Dendritic cell treated with granulocyte-macrophage colony-stimulating factor and Interleukin-4, amounts not matched to agents 40 ng/mL and 50 ng/mL, for 4 days (primary cell): ENCODE results near the gene GSG1L.

Experiments
- H3K27ac Mint-ChIP-seq: one replicate; pipeline ENCODE4 v1.8.0; 2022; ENCODE audit warnings: mild to moderate bottlenecking, mixed read lengths
- H3K27me3 Mint-ChIP-seq: one replicate; pipeline ENCODE4 v1.8.0; 2022; ENCODE audit warnings: mild to moderate bottlenecking, mixed read lengths
- H3K36me3 Mint-ChIP-seq: one replicate; pipeline ENCODE4 v1.8.0; 2022; ENCODE audit warnings: low read depth, mixed read lengths
- H3K4me1 Mint-ChIP-seq: one replicate; pipeline ENCODE4 v1.8.0; 2022; ENCODE audit warnings: low read depth, mixed read lengths
- H3K4me3 Mint-ChIP-seq: one replicate; pipeline ENCODE4 v1.8.0; 2022; ENCODE audit warnings: mild to moderate bottlenecking, moderate library complexity, mixed read lengths
- H3K9me3 Mint-ChIP-seq: one replicate; pipeline ENCODE4 v1.8.0; 2022; ENCODE audit warnings: mixed read lengths
- intact Hi-C: fragments of 100-400 bp; cut with micrococcal nuclease; formaldehyde crosslinking; loops from one replicate; pipeline ENCODE4 v1.15.0; 2022

GSG1L gene

GRCh38 chr16:28040039-28040438 lies 23.5 kb downstream of the GSG1L start:
- no peaks in the 10 kb centered on the region for H3K27me3 Mint-ChIP-seq
- no peaks in the 10 kb centered on the region for H3K4me1 Mint-ChIP-seq
- no peaks in the 10 kb centered on the region for H3K36me3 Mint-ChIP-seq
- H3K9me3 Mint-ChIP-seq: no peaks in the 10 kb centered on the region
- intact Hi-C loops: no loop called here
- no peak overlapping the region for H3K27ac Mint-ChIP-seq
- no peak overlapping the region for H3K4me3 Mint-ChIP-seq

- intact Hi-C loops: no loop called here
- no peak overlapping the region for H3K27ac Mint-ChIP-seq
These were observed 24.0 kb downstream of the GSG1L start for GRCh38 chr16:28039493-28039892.

DNA sequence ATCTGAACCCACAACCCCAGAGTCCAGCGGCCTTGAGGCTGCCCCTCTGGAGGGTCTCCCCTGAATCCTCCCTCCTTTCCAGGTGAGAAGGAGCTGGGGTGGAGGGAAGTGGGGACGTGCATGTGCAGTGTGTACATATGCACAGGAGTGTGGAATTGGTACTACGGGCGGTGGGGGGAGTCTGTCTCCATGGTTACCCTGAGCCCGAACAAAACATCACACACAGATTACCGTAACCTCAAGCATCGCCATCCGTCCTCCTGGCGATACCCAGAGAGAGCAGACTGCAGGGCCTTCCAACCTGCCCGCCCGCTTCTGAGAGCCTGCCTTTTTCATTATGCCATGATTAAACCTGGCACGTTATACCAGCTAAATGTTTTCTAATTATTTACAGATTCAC lies 25.1 kb downstream of the GSG1L start:
- Mint-ChIP-seq H3K4me3 (no peak overlapping the region), H3K27me3 (no peaks in the 10 kb centered on the region), H3K4me1 (no peaks in the 10 kb centered on the region), H3K36me3 (no peaks in the 10 kb centered on the region), H3K9me3 (no peaks in the 10 kb centered on the region), H3K27ac (no peak overlapping the region)
- intact Hi-C loops: no loop called here

More at GRCh38 chr16:28039493-28039892, 24.0 kb downstream of the GSG1L start:
- no peaks in the 10 kb centered on the region for H3K27me3 Mint-ChIP-seq
- H3K9me3 Mint-ChIP-seq: no peaks in the 10 kb centered on the region
- no peaks in the 10 kb centered on the region for H3K4me1 Mint-ChIP-seq
- no peak overlapping the region for H3K4me3 Mint-ChIP-seq
- no peaks in the 10 kb centered on the region for H3K36me3 Mint-ChIP-seq

- no peak overlapping the region for H3K4me3 Mint-ChIP-seq
- no peak overlapping the region for H3K27ac Mint-ChIP-seq
- intact Hi-C loops: no loop called here
- H3K27me3 Mint-ChIP-seq: no peaks in the 10 kb centered on the region
- no peaks in the 10 kb centered on the region for H3K36me3 Mint-ChIP-seq
- H3K9me3 Mint-ChIP-seq: no peaks in the 10 kb centered on the region
- H3K4me1 Mint-ChIP-seq: no peaks in the 10 kb centered on the region
These were observed 27.6 kb downstream of the GSG1L start for GRCh38 chr16:28035866-28036393.

DNA sequence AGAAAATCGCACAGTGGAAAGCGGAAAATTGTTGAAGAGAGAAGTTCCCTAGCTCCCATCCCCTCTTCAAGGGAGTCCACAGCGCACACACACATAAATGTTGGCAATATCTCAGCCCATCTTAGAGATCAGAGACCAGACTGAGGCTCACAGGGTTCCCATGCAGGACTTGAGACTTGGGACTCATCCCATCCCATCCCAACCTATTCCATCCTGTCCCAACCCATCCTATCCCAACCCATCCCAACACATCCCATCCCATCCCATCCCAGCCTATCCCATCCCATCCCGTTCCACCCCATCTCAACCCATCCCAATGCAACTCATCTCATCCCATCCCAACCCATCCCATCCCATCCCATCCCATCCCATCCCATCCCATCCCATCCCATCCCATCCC lies 29.6 kb downstream of the GSG1L start:
- intact Hi-C loops: no loop called here
- no peaks in the 10 kb centered on the region for H3K36me3 Mint-ChIP-seq
- H3K27ac Mint-ChIP-seq: no peak overlapping the region
- no peaks in the 10 kb centered on the region for H3K27me3 Mint-ChIP-seq
- H3K4me3 Mint-ChIP-seq: no peak overlapping the region
- H3K9me3 Mint-ChIP-seq: no peaks in the 10 kb centered on the region
- H3K4me1 Mint-ChIP-seq: no peaks in the 10 kb centered on the region

DNA sequence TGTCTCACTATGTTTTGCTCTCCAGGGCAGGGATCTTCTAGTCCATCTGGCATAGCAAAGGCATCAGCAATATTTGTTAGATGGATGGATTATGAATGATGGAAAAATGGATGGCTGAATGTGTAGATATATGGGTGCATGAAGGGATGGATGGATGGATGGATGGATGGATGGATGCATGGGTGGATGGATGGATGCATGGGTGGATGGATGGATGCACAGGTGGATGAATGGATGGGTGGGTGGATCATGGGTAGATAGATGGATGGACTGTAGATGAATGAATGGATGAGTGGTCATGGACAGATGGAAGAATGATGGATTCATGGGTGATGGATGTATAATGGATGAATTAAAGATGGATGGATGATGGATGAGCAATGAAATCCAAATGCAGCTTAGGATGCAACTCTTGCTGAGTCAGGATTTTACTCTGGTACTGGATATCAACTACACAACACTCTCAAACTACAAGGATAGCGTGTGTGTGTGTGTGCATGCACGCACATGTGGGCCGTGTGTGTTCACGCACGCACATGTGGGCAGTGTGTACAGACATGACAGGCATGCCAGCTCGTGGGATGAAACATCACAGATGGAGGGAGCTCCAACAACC lies 34.0 kb downstream of the GSG1L start:
- Mint-ChIP-seq H3K36me3 (no peaks in the 10 kb centered on the region), H3K4me1 (no peaks in the 10 kb centered on the region), H3K4me3 (no peak overlapping the region), H3K27ac (no peak overlapping the region), H3K27me3 (no peaks in the 10 kb centered on the region), H3K9me3 (peaks cover 10% of the 10 kb centered on the region)
- intact Hi-C loops: no loop called here

DNA sequence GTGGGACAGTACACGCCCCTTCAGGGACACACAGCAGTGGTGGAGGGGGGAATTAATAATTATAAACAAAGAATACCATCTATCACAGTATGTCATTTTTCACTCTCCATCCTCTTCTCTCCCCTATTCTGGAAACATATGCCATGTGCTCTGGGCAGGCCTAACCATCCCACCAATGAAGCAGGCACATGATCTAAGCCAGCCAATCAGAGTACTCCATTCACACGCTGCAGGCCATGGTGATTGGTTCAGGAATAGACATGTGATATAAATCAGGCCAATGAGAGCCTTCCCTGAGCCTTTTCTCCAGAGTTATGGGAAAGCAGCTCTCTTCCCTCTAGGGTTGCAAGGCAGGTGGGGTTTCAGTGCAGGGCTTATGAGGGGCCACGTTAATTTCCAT lies 36.5 kb downstream of the GSG1L start:
- no peaks in the 10 kb centered on the region for H3K36me3 Mint-ChIP-seq
- no peaks in the 10 kb centered on the region for H3K4me1 Mint-ChIP-seq
- intact Hi-C loops: no loop called here
- H3K27me3 Mint-ChIP-seq: no peaks in the 10 kb centered on the region
- no peak overlapping the region for H3K4me3 Mint-ChIP-seq
- H3K27ac Mint-ChIP-seq: no peak overlapping the region
- H3K9me3 Mint-ChIP-seq: peaks cover 10% of the 10 kb centered on the region

GRCh38 chr16:28025631-28026030 lies 37.9 kb downstream of the GSG1L start:
- Mint-ChIP-seq H3K4me3 (no peak overlapping the region), H3K27ac (no peak overlapping the region), H3K9me3 (peaks cover 24% of the 10 kb centered on the region), H3K4me1 (no peaks in the 10 kb centered on the region), H3K27me3 (peaks cover 2% of the 10 kb centered on the region), H3K36me3 (no peaks in the 10 kb centered on the region)
- intact Hi-C loops: no loop called here

DNA sequence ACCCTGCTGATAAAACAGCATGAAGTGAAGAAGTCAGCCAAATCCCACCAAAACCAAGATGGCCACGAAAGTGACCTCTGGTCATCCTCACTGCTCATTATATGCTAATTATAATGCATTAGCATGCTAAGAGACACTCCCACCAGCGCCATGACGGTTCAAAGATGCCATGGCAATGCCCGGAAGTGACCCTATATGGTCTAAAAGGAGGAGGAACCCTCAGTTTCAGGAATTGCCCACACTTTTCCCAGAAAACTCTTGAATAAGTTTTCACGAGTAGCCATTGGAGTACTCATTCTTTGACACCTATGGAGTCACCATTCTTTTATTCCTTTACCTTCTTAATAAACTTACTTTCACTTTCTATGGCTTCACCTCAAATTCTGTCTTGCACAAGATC lies 44.3 kb downstream of the GSG1L start:
- intact Hi-C loops: no loop called here
- Mint-ChIP-seq H3K27me3 (peaks cover 2% of the 10 kb centered on the region), H3K9me3 (peaks cover 20% of the 10 kb centered on the region), H3K4me3 (no peak overlapping the region), H3K4me1 (no peaks in the 10 kb centered on the region), H3K36me3 (no peaks in the 10 kb centered on the region), H3K27ac (no peak overlapping the region)

DNA sequence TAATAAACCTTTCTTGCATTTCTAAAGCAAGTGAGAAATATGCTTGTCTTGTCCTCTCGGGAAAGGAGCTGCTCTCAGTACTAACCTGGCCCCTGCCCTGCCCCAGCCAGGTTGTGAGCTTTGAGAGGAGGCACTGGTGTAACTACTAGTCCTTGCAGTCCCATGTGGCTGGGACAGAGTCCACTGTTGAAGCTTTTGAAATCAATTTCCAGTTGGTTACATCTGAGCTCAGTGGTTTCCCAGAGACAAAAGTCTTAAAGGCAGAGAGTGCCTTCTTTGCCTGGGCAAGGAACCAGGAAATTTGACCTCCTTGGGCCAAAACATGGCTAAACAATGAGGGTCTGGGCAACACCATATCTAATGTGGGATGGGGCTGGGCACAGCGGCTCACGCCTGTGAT lies 48.7 kb downstream of the GSG1L start:
- Mint-ChIP-seq H3K36me3 (no peaks in the 10 kb centered on the region), H3K4me3 (no peak overlapping the region), H3K27me3 (peaks cover 3% of the 10 kb centered on the region), H3K4me1 (peaks cover 9% of the 10 kb centered on the region), H3K9me3 (no peaks in the 10 kb centered on the region), H3K27ac (no peak overlapping the region)
- intact Hi-C loops: no loop called here

GRCh38 chr16:28013878-28014277 lies 49.6 kb downstream of the GSG1L start:
- Mint-ChIP-seq H3K4me3 (no peak overlapping the region), H3K9me3 (no peaks in the 10 kb centered on the region), H3K27ac (no peak overlapping the region), H3K27me3 (peaks cover 5% of the 10 kb centered on the region), H3K36me3 (no peaks in the 10 kb centered on the region), H3K4me1 (peaks cover 9% of the 10 kb centered on the region)
- intact Hi-C loops: no loop called here

GRCh38 chr16:28013392-28013791 lies 50.1 kb downstream of the GSG1L start:
- no peak overlapping the region for H3K4me3 Mint-ChIP-seq
- peaks cover 5% of the 10 kb centered on the region for H3K27me3 Mint-ChIP-seq
- intact Hi-C loops: no loop called here
- no peaks in the 10 kb centered on the region for H3K9me3 Mint-ChIP-seq
- no peaks in the 10 kb centered on the region for H3K36me3 Mint-ChIP-seq
- peaks cover 9% of the 10 kb centered on the region for H3K4me1 Mint-ChIP-seq
- no peak overlapping the region for H3K27ac Mint-ChIP-seq

GRCh38 chr16:28011971-28012445 lies 51.5 kb downstream of the GSG1L start:
- Mint-ChIP-seq H3K9me3 (no peaks in the 10 kb centered on the region), H3K36me3 (no peaks in the 10 kb centered on the region), H3K4me3 (no peak overlapping the region), H3K4me1 (peaks cover 9% of the 10 kb centered on the region), H3K27ac (no peak overlapping the region), H3K27me3 (peaks cover 5% of the 10 kb centered on the region)
- intact Hi-C loops: no loop called here

DNA sequence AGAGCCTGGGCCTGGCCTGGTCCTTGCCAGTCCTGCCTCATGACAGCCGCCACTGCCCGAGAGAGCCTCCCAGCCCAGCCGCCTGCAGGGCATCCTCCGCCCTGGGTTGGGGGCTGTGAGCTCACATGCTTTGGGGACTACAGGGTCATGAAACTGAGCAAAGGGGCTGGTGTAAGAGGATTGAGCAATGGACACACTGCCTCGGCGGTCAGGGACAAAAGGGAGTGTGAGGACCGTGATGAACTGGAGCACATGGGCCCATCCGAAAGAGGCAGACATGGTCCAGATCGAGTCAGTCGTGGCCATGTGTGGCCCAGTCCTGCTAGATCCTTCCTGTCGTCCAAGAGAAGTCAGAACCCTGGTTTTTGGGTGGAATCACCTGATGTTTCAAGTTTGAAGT lies 52.3 kb downstream of the GSG1L start:
- Mint-ChIP-seq H3K4me3 (no peak overlapping the region), H3K27me3 (peaks cover 5% of the 10 kb centered on the region), H3K9me3 (no peaks in the 10 kb centered on the region), H3K27ac (no peak overlapping the region), H3K36me3 (no peaks in the 10 kb centered on the region), H3K4me1 (peaks cover 9% of the 10 kb centered on the region)
- intact Hi-C loops: no loop called here

DNA sequence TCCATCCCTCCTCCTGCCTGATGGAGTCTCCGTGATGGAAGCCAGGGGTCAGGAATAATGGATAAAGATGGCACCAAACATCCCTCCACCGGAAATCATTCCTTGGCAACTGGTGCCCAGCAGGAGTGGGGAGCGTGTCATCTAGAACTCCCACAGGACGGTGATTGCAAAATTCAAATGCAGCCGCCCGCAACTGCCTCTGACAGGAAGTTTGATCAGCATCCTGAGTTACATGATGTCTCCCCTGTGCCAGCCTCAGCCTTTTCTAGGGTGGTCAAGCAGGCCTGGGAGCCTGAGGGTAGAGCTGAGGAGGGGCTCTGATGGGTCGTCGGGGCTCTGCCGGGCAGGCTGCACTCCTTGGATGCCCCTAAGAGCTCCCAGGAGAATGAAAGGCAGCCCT lies 52.8 kb downstream of the GSG1L start:
- intact Hi-C loops: no loop called here
- Mint-ChIP-seq H3K27me3 (peaks cover 5% of the 10 kb centered on the region), H3K4me1 (peaks cover 9% of the 10 kb centered on the region), H3K36me3 (no peaks in the 10 kb centered on the region), H3K9me3 (no peaks in the 10 kb centered on the region), H3K27ac (no peak overlapping the region), H3K4me3 (no peak overlapping the region)
